B cell (primary cell): ENCODE measurements around the gene LMBR1L. TPM values are rescaled to one million over a fixed set of nuclear protein-coding genes. Genes with fewer than 3 reads are reported as not detected.

ENCODE experiments used
- ATAC-seq: fragments of 200-7000 bp; cut with Tn5 transposase; one replicate; pipeline ENCODE4 v1.10.0; 2021; ENCODE audit warnings: low read depth, mild to moderate bottlenecking, moderate number of reproducible peaks, moderate library complexity
- CTCF ChIA-PET: fragments of 350-600 bp; sonication (Branson Sonifier 250); formaldehyde crosslinking; loops from one replicate; lab custom pipeline; 2021; ENCODE audit warnings: antibody characterized with exemption, inconsistent platforms; lab: Charles Lee
- POLR2A ChIA-PET: fragments of 350-600 bp; sonication (Branson Sonifier 250); formaldehyde crosslinking; loops from one replicate; lab custom pipeline; 2021; ENCODE audit warnings: antibody characterized with exemption; lab: Charles Lee
- DNase-seq: peaks from one replicate; pipeline ENCODE4 v3.0.0; 2013
- H2AFZ ChIP-seq: 2 replicates; pipeline ENCODE4 v1.6.1; 2012; ENCODE audit warnings: mild to moderate bottlenecking, low read depth, low read length; ENCODE audit not compliant: insufficient read depth, poor library complexity, severe bottlenecking
- H3K27ac ChIP-seq, 2 donors: 1 replicate in 1 of 2; 2 replicates in 1 of 2; pipeline ENCODE4 v1.5.1; 2012 to 2013; ENCODE audit warnings: low read length in 2 of 2, mild to moderate bottlenecking in 2 of 2, moderate library complexity in 1 of 2
- H3K27me3 ChIP-seq, 4 experiments: fragments of 200-600 bp in 1 of 4; sonication (generic) in 1 of 4; replicated peaks in 1 of 4; 1 replicate in 2 of 4; 2 replicates in 2 of 4; pipeline versions ENCODE4 v1.6.1 to v1.7.0; 2013 to 2016; ENCODE audit warnings: low read length in 3 of 4, mild to moderate bottlenecking in 2 of 4, mixed read lengths in 1 of 4, moderate library complexity in 1 of 4; ENCODE audit not compliant: insufficient read depth in 4 of 4, control insufficient read depth in 3 of 4; ENCODE audit errors: control extremely low read depth in 1 of 4
- H3K36me3 ChIP-seq, 2 experiments: replicated peaks in 1 of 2; 1 replicate in 1 of 2; 2 replicates in 1 of 2; pipeline versions ENCODE4 v1.6.1 to v1.7.1; 2013; ENCODE audit warnings: low read length in 1 of 2; ENCODE audit not compliant: insufficient read depth in 2 of 2, control insufficient read depth in 1 of 2; ENCODE audit errors: control extremely low read depth in 1 of 2, extremely low read depth in 1 of 2
- H3K4me1 ChIP-seq, 2 donors: fragments of 200-600 bp in 1 of 2; sonication (generic) in 1 of 2; 1 replicate in 1 of 2; 2 replicates in 1 of 2; pipeline versions ENCODE4 v1.5.1 to v1.6.1; 2013 to 2017; ENCODE audit warnings: low read length in 2 of 2; ENCODE audit not compliant: control insufficient read depth in 2 of 2, insufficient read depth in 2 of 2
- H3K4me2 ChIP-seq: replicated peaks from 2 replicates; pipeline ENCODE3; 2012; ENCODE audit warnings: mild to moderate bottlenecking, low read depth, low read length; ENCODE audit not compliant: poor library complexity, severe bottlenecking
- H3K4me3 ChIP-seq, 5 experiments: fragments of 200-600 bp in 1 of 5; sonication (generic) in 1 of 5; 1 replicate in 3 of 5; 2 replicates in 2 of 5; pipeline versions ENCODE4 v1.5.1 to v1.7.0; 2011 to 2016; ENCODE audit warnings: low read length in 4 of 5, mild to moderate bottlenecking in 4 of 5, low read depth in 2 of 5, control low read depth in 1 of 5, moderate library complexity in 1 of 5; ENCODE audit not compliant: insufficient read depth in 1 of 5; ENCODE audit errors: control extremely low read depth in 1 of 5, extremely low read depth in 1 of 5
- H3K79me2 ChIP-seq: fragments of 200-600 bp; sonication (generic); one replicate; pipeline ENCODE4 v1.6.0; 2016; ENCODE audit warnings: low read length; ENCODE audit not compliant: control insufficient read depth, insufficient read depth
- H3K9ac ChIP-seq: fragments of 200-600 bp; sonication (generic); 2 replicates; pipeline ENCODE4 v1.6.1; 2017; ENCODE audit warnings: mild to moderate bottlenecking, low read length, moderate library complexity
- H3K9me3 ChIP-seq, 3 donors: one replicate each; pipeline versions ENCODE4 v1.6.1 to v1.7.1; 2013; ENCODE audit warnings: low read length in 2 of 3; ENCODE audit not compliant: control insufficient read depth in 2 of 3, insufficient read depth in 1 of 3; ENCODE audit errors: control extremely low read depth in 1 of 3
- H4K20me1 ChIP-seq: 2 replicates; pipeline ENCODE4 v1.6.0; 2012; ENCODE audit warnings: mild to moderate bottlenecking, low read length; ENCODE audit not compliant: insufficient read depth, control insufficient read depth, poor library complexity, severe bottlenecking
- H3K27ac Mint-ChIP-seq: one replicate; pipeline ENCODE4 v1.8.0; 2021; ENCODE audit warnings: mixed read lengths
- H3K27me3 Mint-ChIP-seq: one replicate; pipeline ENCODE4 v1.8.0; 2021; ENCODE audit warnings: mixed read lengths
- H3K4me1 Mint-ChIP-seq: one replicate; pipeline ENCODE4 v1.8.0; 2021; ENCODE audit warnings: mixed read lengths
- H3K4me3 Mint-ChIP-seq: one replicate; pipeline ENCODE4 v1.8.0; 2021; ENCODE audit warnings: mixed read lengths
- H3K9me3 Mint-ChIP-seq: one replicate; pipeline ENCODE4 v1.8.0; 2022; ENCODE audit warnings: mixed read lengths; ENCODE audit not compliant: insufficient read depth
- EZH2 ChIP-seq: IDR thresholded peaks from 2 replicates; pipeline ENCODE4 v1.6.1; 2012; ENCODE audit warnings: borderline replicate concordance, low read depth, mild to moderate bottlenecking, moderate library complexity, low read length; ENCODE audit not compliant: insufficient read depth, poor library complexity, severe bottlenecking
- WGBS: methylation state at CpG from one replicate; pipeline ENCODE4 v1.1.5; 2013; ENCODE audit warnings: missing lambda C conversion rate; ENCODE audit not compliant: insufficient coverage; 5-methylcytosine and 5-hydroxymethylcytosine counted together
- intact Hi-C: fragments of 100-400 bp; cut with micrococcal nuclease; formaldehyde crosslinking; loops from one replicate; pipeline ENCODE4 v1.10.0; 2022
- polyA plus RNA-seq: library from polyadenylated mRNA; depleted of rRNA; stranded (reverse); fragments of >200 nt; gene quantifications from 2 replicates; pipeline ENCODE4 v1.2.3, GENCODE V29; 2012
- total RNA-seq, 2 donors: library from RNA; stranded (reverse); fragments of 120-200 nt in 1 of 2; gene quantifications; 1 replicate in 1 of 2; 2 replicates in 1 of 2; pipeline versions ENCODE4 v1.2.3 to v1.2.4, GENCODE V29; 2013 to 2022
- TF ChIP-seq, protein P1 (sequence below): fragments of 200-600 bp; IDR thresholded peaks from one replicate; pipeline ENCODE4 v1.8.0; 2022; ENCODE audit warnings: antibody characterized with exemption, mild to moderate bottlenecking

LMBR1L gene
- total and polyA plus RNA-seq, 2 donors (not counting 1 experiment from before 2014, with no cell fraction given) = 133 to 187 TPM

GRCh38 chr12:49084438-49084837 lies 26.2 kb downstream of the LMBR1L start:
- Mint-ChIP-seq H3K27ac (no peak overlapping the region), H3K27me3 (peaks cover 25% of the 10 kb centered on the region), H3K4me3 (no peak overlapping the region), H3K4me1 (peaks cover 10% of the 10 kb centered on the region), H3K9me3 (no peaks in the 10 kb centered on the region)
- Histone ChIP-seq H2AFZ (no peak overlapping the region), H3K36me3 (no peaks in the 10 kb centered on the region), H3K79me2 (no peaks in the 10 kb centered on the region), H3K4me3 (no peak overlapping the region), H3K4me2 (no peak overlapping the region), H3K27ac (no peak overlapping the region), H3K27me3 (peaks cover 0 to 19% (median 12%) of the 10 kb centered on the region in 4 experiments), H3K9ac (no peak overlapping the region), H3K4me1 (peaks cover 15 to 16% of the 10 kb centered on the region in 2 donors), H3K9me3 (no peaks in the 10 kb centered on the region), H4K20me1 (peaks cover 9% of the 10 kb centered on the region)
- ATAC-seq (no peak), DNase-seq (no peak)
- ChIA-PET CTCF (interaction anchor here (0.7 to 6.9 kb wide), 11 partner anchors 9 to 259 kb away, joined by 3 to 193 read pairs (median 4); partner anchors contain the start of genes ARF3, DHH, LMBR1L and RHEBL1), POLR2A (no interaction called here)
- TF ChIP-seq, protein P1, sequence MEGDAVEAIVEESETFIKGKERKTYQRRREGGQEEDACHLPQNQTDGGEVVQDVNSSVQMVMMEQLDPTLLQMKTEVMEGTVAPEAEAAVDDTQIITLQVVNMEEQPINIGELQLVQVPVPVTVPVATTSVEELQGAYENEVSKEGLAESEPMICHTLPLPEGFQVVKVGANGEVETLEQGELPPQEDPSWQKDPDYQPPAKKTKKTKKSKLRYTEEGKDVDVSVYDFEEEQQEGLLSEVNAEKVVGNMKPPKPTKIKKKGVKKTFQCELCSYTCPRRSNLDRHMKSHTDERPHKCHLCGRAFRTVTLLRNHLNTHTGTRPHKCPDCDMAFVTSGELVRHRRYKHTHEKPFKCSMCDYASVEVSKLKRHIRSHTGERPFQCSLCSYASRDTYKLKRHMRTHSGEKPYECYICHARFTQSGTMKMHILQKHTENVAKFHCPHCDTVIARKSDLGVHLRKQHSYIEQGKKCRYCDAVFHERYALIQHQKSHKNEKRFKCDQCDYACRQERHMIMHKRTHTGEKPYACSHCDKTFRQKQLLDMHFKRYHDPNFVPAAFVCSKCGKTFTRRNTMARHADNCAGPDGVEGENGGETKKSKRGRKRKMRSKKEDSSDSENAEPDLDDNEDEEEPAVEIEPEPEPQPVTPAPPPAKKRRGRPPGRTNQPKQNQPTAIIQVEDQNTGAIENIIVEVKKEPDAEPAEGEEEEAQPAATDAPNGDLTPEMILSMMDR = no peak
- TF ChIP-seq EZH2 = no peak
- intact Hi-C loops = no loop called here
- 100% methylated on average over 3 of the region's 3 CpGs for WGBS

GRCh38 chr12:49079793-49080192 lies 30.9 kb downstream of the LMBR1L start:
- no peaks in the 10 kb centered on the region for H3K27me3 ChIP-seq
- no peak overlapping the region for H3K4me3 ChIP-seq
- no peaks in the 10 kb centered on the region for H3K9me3 ChIP-seq
- no peak overlapping the region for H3K9ac ChIP-seq
- intact Hi-C loops = no loop called here
- no peaks in the 10 kb centered on the region for H3K36me3 ChIP-seq
- H3K9me3 Mint-ChIP-seq = no peaks in the 10 kb centered on the region
- no peak overlapping the region for H3K4me2 ChIP-seq
- H3K27me3 Mint-ChIP-seq = peaks cover 12% of the 10 kb centered on the region
- no peaks in the 10 kb centered on the region for H3K4me1 Mint-ChIP-seq
- H2AFZ ChIP-seq = no peak overlapping the region
- no peak overlapping the region for H3K27ac ChIP-seq
- TF ChIP-seq, protein P1 = no peak
- no peak for TF ChIP-seq EZH2
- H3K4me3 Mint-ChIP-seq = no peak overlapping the region
- POLR2A ChIA-PET = no interaction called here
- DNase-seq (no peak), ATAC-seq (no peak)
- H3K4me1 ChIP-seq = no peaks in the 10 kb centered on the region
- H4K20me1 ChIP-seq = no peaks in the 10 kb centered on the region
- 100% methylated on average over 1 of the region's 1 CpG for WGBS
- CTCF ChIA-PET = interaction anchor here (0.7 to 2.8 kb wide), 3 partner anchors 9 to 16 kb away, joined by 3 to 15 read pairs (median 4); partner anchors contain the start of gene RHEBL1
- H3K27ac Mint-ChIP-seq = no peak overlapping the region
- H3K79me2 ChIP-seq = no peaks in the 10 kb centered on the region
